ENCODE measurements around the gene OR4M1. TPM values are rescaled to one million over a fixed set of nuclear protein-coding genes. Genes with fewer than 3 reads are reported as not detected.
"Not testable (repeated sequence)": the region's sequence is repeated elsewhere in the genome, so short reads cannot be mapped to it uniquely, and the experiment has no call there.

OR4M1 gene
- total and polyA plus RNA-seq, 2 experiments from 2014 or later, result not detected

- H3K4me3 ChIP-seq, result no peak overlapping the region
- H3K27me3 ChIP-seq, result no peaks in the 10 kb centered on the region
- H3K9me3 ChIP-seq (ENCODE audit: low read depth), result no peaks in the 10 kb centered on the region
- DNase-seq (ENCODE audit: low read depth in 1 of 2, low spot score in 1 of 2), result no peak
- H3K36me3 ChIP-seq, result no peaks in the 10 kb centered on the region
- H3K4me1 ChIP-seq (ENCODE audit: low read depth), result no peaks in the 10 kb centered on the region
- TF ChIP-seq, protein P1, sequence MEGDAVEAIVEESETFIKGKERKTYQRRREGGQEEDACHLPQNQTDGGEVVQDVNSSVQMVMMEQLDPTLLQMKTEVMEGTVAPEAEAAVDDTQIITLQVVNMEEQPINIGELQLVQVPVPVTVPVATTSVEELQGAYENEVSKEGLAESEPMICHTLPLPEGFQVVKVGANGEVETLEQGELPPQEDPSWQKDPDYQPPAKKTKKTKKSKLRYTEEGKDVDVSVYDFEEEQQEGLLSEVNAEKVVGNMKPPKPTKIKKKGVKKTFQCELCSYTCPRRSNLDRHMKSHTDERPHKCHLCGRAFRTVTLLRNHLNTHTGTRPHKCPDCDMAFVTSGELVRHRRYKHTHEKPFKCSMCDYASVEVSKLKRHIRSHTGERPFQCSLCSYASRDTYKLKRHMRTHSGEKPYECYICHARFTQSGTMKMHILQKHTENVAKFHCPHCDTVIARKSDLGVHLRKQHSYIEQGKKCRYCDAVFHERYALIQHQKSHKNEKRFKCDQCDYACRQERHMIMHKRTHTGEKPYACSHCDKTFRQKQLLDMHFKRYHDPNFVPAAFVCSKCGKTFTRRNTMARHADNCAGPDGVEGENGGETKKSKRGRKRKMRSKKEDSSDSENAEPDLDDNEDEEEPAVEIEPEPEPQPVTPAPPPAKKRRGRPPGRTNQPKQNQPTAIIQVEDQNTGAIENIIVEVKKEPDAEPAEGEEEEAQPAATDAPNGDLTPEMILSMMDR (IDR thresholded peaks at IDR 0.05; ENCODE audit: low read depth, low read length), result no peak
- no peak overlapping the region for H3K27ac ChIP-seq
Observed at GRCh38 chr14:19800282-19801117, 27.2 kb downstream of the OR4M1 start.

DNA sequence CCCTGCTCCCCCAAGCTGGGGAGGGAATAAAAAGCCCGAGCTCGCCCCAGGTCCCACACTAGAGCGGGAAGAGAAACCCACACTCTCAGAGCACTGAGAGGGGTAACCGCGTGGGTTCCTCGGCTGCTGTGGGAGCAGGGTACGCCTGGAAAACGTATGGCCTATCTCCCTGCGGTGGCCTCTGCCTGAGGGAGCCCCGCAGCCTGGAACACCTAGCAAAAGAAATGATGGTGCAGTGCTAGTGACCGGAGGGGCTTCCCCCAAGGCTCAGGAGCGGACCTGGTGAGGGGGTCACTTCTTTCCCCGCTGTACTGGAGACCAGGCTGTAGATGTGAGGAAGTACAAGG is 27.8 kb downstream of the OR4M1 start:
- Histone ChIP-seq H3K9me3 (ENCODE audit: low read depth) (no peaks in the 10 kb centered on the region), H3K27me3 (no peaks in the 10 kb centered on the region), H3K27ac (no peak overlapping the region), H3K4me3 (no peak overlapping the region), H3K36me3 (no peaks in the 10 kb centered on the region), H3K4me1 (ENCODE audit: low read depth) (no peaks in the 10 kb centered on the region)
- TF ChIP-seq, protein P1 (IDR thresholded peaks at IDR 0.05; ENCODE audit: low read depth, low read length), result no peak
- DNase-seq (ENCODE audit: low read depth in 1 of 2, low spot score in 1 of 2), result no peak

- not testable (repeated sequence) for H3K4me1 ChIP-seq (ENCODE audit: low read depth); H3K36me3 ChIP-seq; H3K9me3 ChIP-seq (ENCODE audit: low read depth); DNase-seq (ENCODE audit: low read depth in 1 of 2, low spot score in 1 of 2); H3K27me3 ChIP-seq; H3K4me3 ChIP-seq; H3K27ac ChIP-seq
Observed at GRCh38 chr14:19803470-19803869, 30.2 kb downstream of the OR4M1 start, which contains the start of gene OR4N2. Gene OR4N2, plus strand, starts transcription at chr14:19803770. Its CDS starts 23,679 bp downstream, at chr14:19827449.

- not testable (repeated sequence) for H3K4me3 ChIP-seq; H3K27me3 ChIP-seq; H3K36me3 ChIP-seq; DNase-seq (ENCODE audit: low read depth in 1 of 2, low spot score in 1 of 2); H3K27ac ChIP-seq; H3K9me3 ChIP-seq (ENCODE audit: low read depth); H3K4me1 ChIP-seq (ENCODE audit: low read depth)
Observed at GRCh38 chr14:19813171-19813920, 40.0 kb downstream of the OR4M1 start.

DNA sequence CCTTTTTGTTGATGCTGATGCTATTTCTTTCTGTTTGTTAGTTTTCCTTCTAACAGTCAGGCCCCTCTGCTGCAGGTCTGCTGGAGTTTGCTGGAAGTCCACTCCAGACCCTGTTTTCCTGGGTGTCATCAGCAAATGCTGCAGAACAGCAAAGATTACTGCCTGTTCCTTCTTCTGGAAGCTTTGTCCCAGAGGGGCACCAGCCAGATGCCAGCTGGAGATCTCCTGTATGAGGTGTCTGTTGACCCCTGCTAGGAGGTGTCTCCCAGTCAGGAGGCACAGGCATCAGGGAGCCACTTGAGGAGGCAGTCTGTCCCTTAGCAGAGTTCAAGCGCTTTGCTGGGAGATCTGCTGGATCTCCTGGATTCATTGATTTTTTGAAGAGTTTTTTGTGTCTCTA is 46.6 kb downstream of the OR4M1 start:
- H3K36me3 ChIP-seq; H3K27me3 ChIP-seq; H3K9me3 ChIP-seq (ENCODE audit: low read depth); H3K27ac ChIP-seq; DNase-seq (ENCODE audit: low read depth in 1 of 2, low spot score in 1 of 2); H3K4me3 ChIP-seq; H3K4me1 ChIP-seq (ENCODE audit: low read depth): not testable (repeated sequence)

DNA sequence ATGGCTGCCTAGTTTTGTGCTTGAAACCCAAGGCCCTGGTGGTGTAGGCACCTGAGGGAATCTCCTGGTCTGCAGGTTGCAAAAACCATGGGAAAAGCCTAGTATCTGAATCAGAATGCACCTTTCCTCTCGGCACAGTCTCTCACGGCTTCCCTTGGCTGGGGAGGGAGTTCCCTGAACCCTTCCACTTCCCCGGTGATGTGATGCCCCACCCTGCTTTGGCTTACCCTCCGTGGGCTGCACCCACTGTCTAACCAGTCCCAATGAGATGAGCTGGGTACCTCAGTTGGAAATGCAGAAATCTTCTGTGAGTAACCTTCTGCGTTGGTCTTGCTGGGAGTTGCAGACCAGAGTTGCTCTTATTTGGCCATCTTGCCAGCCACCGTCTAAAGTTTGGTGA is 47.7 kb downstream of the OR4M1 start:
- not testable (repeated sequence) for H3K27me3 ChIP-seq; DNase-seq (ENCODE audit: low read depth in 1 of 2, low spot score in 1 of 2); H3K4me3 ChIP-seq; H3K27ac ChIP-seq; H3K36me3 ChIP-seq; H3K9me3 ChIP-seq (ENCODE audit: low read depth); H3K4me1 ChIP-seq (ENCODE audit: low read depth)

- Histone ChIP-seq H3K27ac (no peak overlapping the region), H3K4me1 (ENCODE audit: low read depth) (no peaks in the 10 kb centered on the region), H3K36me3 (no peaks in the 10 kb centered on the region), H3K9me3 (ENCODE audit: low read depth) (no peaks in the 10 kb centered on the region), H3K27me3 (no peaks in the 10 kb centered on the region), H3K4me3 (no peak overlapping the region)
- TF ChIP-seq, protein P1 (IDR thresholded peaks at IDR 0.05; ENCODE audit: low read depth, low read length), result no peak
- DNase-seq (ENCODE audit: low read depth in 1 of 2, low spot score in 1 of 2), result no peak
Observed at GRCh38 chr14:19823178-19823577, 49.9 kb downstream of the OR4M1 start.
